RWPE2 (cell line): ENCODE data around the gene MAST2.

Experiments
- ATAC-seq: fragments of 200-7000 bp; cut with Tn5 transposase; 3 replicates; pipeline ENCODE4 v1.9.1; 2021; ENCODE audit warnings: low read depth
- DNase-seq: peaks from one replicate; pipeline ENCODE4 v3.0.0-alpha.2; 2020; ENCODE audit warnings: low spot score
- H3K27ac ChIP-seq: fragments of 450-650 bp; 2 replicates; pipeline ENCODE4 v1.5.1; 2017; ENCODE audit warnings: mild to moderate bottlenecking; ENCODE audit not compliant: poor library complexity, severe bottlenecking
- H3K27me3 ChIP-seq: fragments of 250-450 bp; sonication (Bioruptor Pico); 2 replicates; pipeline ENCODE4 v1.5.1; 2021; ENCODE audit warnings: mild to moderate bottlenecking, moderate library complexity; ENCODE audit not compliant: insufficient read depth, poor library complexity, severe bottlenecking
- H3K36me3 ChIP-seq: fragments of 250-450 bp; sonication (Bioruptor Pico); 2 replicates; pipeline ENCODE4 v1.5.1; 2020; ENCODE audit warnings: low read depth, mild to moderate bottlenecking, moderate library complexity
- H3K4me1 ChIP-seq: fragments of 250-450 bp; sonication (Bioruptor Pico); 2 replicates; pipeline ENCODE4 v1.5.1; 2021; ENCODE audit warnings: mild to moderate bottlenecking, moderate library complexity; ENCODE audit not compliant: insufficient read depth, poor library complexity, severe bottlenecking
- H3K4me3 ChIP-seq: fragments of 250-450 bp; sonication (Bioruptor Pico); 2 replicates; pipeline ENCODE4 v1.5.1; 2021; ENCODE audit warnings: mild to moderate bottlenecking, moderate library complexity; ENCODE audit not compliant: severe bottlenecking
- H3K9me3 ChIP-seq: fragments of 250-450 bp; sonication (Bioruptor Pico); 2 replicates; pipeline ENCODE4 v1.5.1; 2021; ENCODE audit warnings: mild to moderate bottlenecking, moderate library complexity; ENCODE audit not compliant: severe bottlenecking
- CTCF ChIP-seq: fragments of 450-650 bp; IDR thresholded peaks from one replicate; pipeline ENCODE4 v1.5.1; 2017; ENCODE audit warnings: mild to moderate bottlenecking, moderate library complexity; ENCODE audit not compliant: poor library complexity, severe bottlenecking

MAST2 gene

GRCh38 chr1:45894921-45895320, 91.5 kb downstream of the MAST2 start:
- no peak for TF ChIP-seq CTCF
- ATAC-seq = no peak
- no peaks in the 10 kb centered on the region for H3K27me3 ChIP-seq
- no peak for DNase-seq
- H3K36me3 ChIP-seq = no peaks in the 10 kb centered on the region
- no peaks in the 10 kb centered on the region for H3K9me3 ChIP-seq
- H3K4me1 ChIP-seq = peaks cover 24% of the 10 kb centered on the region
- H3K4me3 ChIP-seq = no peak overlapping the region
- H3K27ac ChIP-seq = no peak overlapping the region

- no peak for TF ChIP-seq CTCF
- Histone ChIP-seq H3K4me1 (peaks cover 24% of the 10 kb centered on the region), H3K9me3 (no peaks in the 10 kb centered on the region), H3K4me3 (no peak overlapping the region), H3K27me3 (no peaks in the 10 kb centered on the region), H3K36me3 (no peaks in the 10 kb centered on the region), H3K27ac (no peak overlapping the region)
- ATAC-seq (no peak), DNase-seq (no peak)
Measured at GRCh38 chr1:45895406-45895805, 92.0 kb downstream of the MAST2 start.

GRCh38 chr1:45906883-45907282, 103.5 kb downstream of the MAST2 start:
- Histone ChIP-seq H3K4me1 (no peaks in the 10 kb centered on the region), H3K36me3 (no peaks in the 10 kb centered on the region), H3K27me3 (no peaks in the 10 kb centered on the region), H3K27ac (no peak overlapping the region), H3K4me3 (no peak overlapping the region), H3K9me3 (no peaks in the 10 kb centered on the region)
- TF ChIP-seq CTCF = no peak
- DNase-seq (no peak), ATAC-seq (no peak)

GRCh38 chr1:45908611-45909140, 105.3 kb downstream of the MAST2 start:
- Histone ChIP-seq H3K27ac (no peak overlapping the region), H3K4me1 (no peaks in the 10 kb centered on the region), H3K9me3 (no peaks in the 10 kb centered on the region), H3K27me3 (no peaks in the 10 kb centered on the region), H3K4me3 (no peak overlapping the region), H3K36me3 (no peaks in the 10 kb centered on the region)
- ATAC-seq (no peak), DNase-seq (no peak)
- TF ChIP-seq CTCF = no peak

- Histone ChIP-seq H3K36me3 (no peaks in the 10 kb centered on the region), H3K27ac (no peak overlapping the region), H3K4me3 (no peak overlapping the region), H3K4me1 (no peaks in the 10 kb centered on the region), H3K27me3 (no peaks in the 10 kb centered on the region), H3K9me3 (no peaks in the 10 kb centered on the region)
- ATAC-seq = no peak
- no peak for DNase-seq
- TF ChIP-seq CTCF = no peak
Measured at GRCh38 chr1:45911634-45912033, 108.2 kb downstream of the MAST2 start.
